Activated CD8-positive, alpha-beta memory T cell treated with anti-CD3 and anti-CD28 coated beads for 4 hours (primary cell): ENCODE data around the gene MTERF4.
A peak's percentile ranks its signal among the peaks of the same experiment; 100 is the strongest.

Source experiments
- DNase-seq, 2 donors: peaks; one replicate each; pipeline ENCODE4 v3.0.0-alpha.2; 2020; ENCODE audit warnings: low read depth in 2 of 2

MTERF4 gene

GRCh38 chr2:241133436-241133820 is 31.3 kb upstream of the MTERF4 start:
- no peak for DNase-seq

- DNase-seq, result no peak
These were observed 30.7 kb upstream of the MTERF4 start for GRCh38 chr2:241132538-241133435.

- DNase-seq, result no peak
These were observed 29.4 kb upstream of the MTERF4 start for GRCh38 chr2:241131531-241131930.

DNA sequence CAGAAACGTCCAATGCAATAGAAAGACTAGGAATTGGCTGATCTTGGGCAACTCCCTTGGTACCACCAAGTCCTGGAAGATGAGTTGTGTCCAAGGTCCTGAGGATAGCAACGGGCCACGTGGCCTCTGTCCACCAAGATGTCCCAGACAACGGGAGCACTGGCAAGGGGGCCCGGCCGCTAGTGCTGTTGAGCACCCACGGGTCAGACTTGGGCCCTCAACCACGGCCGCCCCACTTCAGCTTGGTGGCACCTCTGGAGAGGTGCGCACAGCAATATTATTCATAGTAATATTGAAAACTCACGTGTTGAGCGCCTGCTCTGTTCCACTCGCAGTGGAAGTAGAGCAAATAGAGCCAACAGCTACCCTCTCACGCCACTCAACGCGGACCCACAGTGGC is 28.2 kb upstream of the MTERF4 start:
- DNase-seq, result no peak

- DNase-seq, result no peak
These were observed 27.2 kb upstream of the MTERF4 start for GRCh38 chr2:241129086-241129871.

DNA sequence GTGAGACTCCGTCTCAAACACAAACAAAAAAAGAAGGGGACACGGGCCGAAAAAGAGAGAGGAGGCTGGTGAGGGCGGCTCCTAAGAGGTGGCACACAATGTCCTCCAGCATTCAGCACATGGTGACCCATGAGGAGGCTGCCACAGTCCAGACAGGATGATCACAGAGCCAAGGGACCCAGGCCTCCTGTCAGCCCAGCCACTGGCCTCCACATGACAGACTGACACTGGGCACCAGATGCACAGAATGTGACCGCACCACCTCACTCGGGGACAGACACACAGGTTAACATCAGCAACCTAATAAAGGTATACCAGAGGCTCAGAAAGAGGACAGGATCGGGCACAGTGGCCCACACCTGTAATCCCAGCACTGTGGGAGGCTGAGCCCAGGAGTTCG is 26.2 kb upstream of the MTERF4 start:
- DNase-seq, result no peak

DNA sequence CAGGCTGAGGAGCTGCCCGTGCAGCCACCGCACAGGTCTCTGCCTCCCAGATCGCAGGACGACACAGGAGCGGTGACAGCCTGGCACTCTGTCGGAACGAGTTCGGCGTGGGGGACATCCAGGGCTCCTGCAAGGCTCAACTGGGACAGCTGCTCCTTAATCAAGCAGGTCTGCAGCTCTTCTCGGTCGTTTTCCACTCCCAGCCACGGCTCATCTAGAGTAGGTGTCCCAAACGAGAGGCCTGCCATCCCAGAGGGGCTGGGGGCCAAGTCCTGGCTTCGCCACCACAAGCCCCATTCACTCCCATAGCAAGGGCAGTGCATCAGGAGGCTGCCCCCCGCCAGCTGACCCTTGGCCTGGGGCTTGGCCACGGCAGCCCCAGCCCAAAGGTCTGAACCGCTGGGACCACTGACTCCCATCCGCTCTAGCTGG is 24.7 kb upstream of the MTERF4 start:
- DNase-seq, result no peak

DNA sequence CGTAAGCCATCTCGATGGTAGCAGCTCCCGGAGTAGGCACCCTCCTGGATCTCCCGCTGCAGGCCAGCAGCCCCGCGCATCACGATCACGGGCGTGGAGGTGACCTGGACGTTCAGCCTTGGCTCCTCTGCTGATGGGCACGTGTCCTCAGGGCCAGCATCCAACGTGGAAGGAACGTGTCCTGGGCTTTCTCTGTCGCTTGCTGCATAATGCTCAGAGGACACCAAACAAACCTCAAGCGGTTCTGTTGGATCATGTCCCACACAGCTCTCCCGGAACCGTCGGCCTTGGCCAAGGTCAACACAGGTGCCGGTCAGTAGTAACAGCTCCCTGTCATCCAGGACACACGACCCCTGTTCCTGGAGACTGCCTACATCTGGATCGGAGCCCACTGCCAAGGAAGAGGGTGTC is 24.1 kb upstream of the MTERF4 start:
- DNase-seq, result no peak

DNA sequence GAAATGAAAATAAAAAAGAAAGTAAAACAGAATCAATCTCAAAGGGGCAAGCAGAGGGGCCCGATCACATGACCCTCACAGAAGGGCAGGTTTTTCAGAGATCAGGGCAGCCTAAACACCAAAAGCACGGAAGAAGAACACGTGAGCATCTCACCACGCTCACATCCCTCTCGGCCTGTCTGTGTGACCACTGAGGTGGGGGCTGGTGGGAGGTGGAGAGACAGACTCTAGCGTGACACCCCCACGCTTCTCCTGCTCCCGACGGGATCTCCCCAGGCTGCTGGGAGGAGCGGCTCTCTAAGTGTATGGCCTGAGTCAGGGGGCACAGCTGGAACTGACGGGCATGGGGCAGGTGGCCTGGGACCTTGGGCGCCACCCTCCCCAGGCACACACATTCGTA is 23.5 kb upstream of the MTERF4 start:
- no peak for DNase-seq

DNA sequence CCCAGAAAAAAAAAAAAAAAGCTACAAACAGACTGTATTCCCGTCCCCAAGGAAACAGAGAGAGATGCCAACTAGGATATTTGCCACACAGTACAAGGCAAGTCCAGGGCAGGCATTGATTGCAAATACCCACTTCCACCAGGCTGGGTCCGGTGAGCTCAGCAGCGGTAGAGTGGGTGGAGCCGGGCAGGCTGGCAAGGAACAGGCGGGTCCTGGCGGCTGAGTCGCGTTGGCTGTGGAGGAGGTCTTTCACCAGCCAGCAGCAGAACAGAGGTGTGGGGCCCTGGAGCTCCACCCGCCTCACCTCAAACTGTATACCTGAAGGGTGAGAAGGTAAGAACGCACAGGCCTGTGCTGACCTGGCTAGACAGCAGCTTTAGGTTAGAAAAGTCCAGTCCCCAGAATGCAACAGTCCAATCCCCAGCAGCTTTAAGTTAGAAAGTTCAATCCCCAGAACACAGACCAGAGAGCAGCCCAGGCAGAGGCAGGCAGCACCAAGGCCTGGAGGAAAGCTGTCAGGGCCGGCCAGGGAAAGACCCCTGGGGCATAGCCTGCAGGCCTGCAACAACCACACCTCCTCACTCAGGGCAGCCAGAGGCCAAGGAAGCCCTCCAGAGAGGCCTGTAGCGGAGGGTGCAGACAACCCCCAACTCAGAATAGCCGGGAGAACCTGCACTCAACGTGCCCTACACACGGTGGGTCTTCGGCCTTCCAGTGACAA is 21.9 kb upstream of the MTERF4 start:
- no peak for DNase-seq

GRCh38 chr2:241122376-241123002 is 20.4 kb upstream of the MTERF4 start:
- DNase-seq, result no peak

DNA sequence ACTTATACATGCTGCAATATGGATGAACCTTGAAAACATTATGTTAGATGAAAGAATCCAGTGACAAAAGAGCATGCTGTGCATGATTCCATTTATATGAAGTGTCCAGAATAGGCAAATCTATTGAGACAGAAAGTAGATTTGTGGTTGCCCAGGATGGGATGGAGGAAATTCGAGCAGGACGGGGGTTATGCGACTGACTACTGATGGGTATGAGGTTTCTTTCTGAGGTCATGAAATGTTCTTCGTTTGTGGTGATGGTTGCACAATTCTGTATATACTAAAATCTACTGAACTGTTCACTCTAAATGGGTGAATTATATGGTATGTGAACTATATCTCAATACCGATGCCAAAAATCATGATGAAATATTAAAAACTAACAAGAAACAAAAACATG is 18.9 kb upstream of the MTERF4 start:
- no peak for DNase-seq

GRCh38 chr2:241120440-241120839 is 18.4 kb upstream of the MTERF4 start:
- no peak for DNase-seq

- no peak for DNase-seq
These were observed 16.8 kb upstream of the MTERF4 start for GRCh38 chr2:241118737-241119505.

- no peak for DNase-seq
These were observed 14.8 kb upstream of the MTERF4 start for GRCh38 chr2:241116606-241117560.

DNA sequence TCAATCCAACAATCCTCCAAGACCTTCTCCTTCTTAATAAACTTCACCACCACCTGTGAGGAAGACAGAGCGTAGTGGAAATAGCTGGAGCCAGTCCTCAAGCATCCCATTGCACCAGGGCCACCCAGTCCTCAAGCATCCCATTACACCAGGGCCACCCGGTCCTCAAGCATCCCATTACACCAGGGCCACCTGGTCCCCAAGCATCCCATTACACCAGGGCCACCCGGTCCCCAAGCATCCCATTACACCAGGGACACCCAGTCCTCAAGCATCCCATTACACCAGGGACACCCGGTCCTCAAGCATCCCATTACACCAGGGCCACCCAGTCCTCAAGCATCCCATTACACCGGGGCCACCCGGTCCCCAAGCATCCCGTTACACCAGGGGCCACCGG is 13.3 kb upstream of the MTERF4 start:
- DNase-seq, result no peak

DNA sequence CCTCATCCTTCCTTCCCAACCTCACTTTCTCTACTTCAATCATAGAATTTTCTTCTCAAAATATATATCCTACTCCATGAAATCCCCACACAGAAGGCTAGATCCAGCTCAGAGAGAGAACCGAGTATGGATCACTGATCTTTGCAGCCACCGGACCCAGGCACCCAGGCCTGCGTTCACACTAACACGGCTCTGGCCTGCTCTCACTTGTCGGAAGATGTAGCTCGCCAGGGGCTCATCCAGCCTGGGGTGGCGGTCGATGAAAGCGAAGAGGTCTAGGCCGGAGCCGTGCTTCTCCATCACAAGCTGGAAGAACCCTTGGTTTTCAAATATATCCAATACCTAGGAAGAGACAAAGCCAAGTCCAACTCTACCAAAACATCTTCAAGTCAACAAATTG is 12.7 kb upstream of the MTERF4 start:
- no peak for DNase-seq

DNA sequence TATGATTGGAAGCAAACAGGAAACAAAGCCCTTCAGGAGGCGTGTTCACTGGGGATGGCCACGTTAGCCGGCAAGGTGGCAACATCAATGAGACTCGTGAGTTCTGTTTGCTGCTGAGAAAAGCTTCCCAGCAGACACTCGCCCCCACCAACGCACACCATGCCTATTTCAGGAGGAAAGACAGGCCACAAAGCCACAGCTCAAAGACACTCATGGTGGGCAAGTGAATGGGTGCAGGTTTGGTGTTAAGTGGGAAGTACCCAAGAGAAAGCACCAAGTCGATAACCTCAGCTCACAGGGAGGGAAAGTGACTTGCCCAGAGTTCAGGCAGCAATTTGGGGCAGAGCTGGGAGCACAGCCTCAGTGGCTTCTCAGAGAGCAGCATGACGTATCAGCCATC is 10.5 kb upstream of the MTERF4 start:
- DNase-seq, result peak in 1 of 2 donors; percentile 47

GRCh38 chr2:241112046-241112445 is 10.0 kb upstream of the MTERF4 start:
- DNase-seq, result no peak

DNA sequence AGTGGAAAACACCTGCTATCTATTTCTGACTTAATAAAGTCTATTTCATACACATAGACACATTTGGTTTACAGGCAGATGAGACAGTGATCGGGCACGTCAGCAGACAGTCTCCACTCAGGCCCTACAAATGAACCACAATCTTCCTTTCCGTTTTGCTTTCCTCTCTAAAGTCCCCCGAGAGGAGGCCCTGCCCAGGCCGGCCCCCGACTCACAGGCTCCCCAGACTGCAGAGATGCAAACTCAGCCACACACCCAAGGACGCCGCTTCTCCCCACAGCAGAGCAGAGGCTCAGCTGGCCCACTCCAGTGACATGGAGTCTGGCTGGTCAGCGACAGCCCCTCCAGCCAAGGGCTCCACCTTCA is 9.3 kb upstream of the MTERF4 start:
- DNase-seq, result no peak
